RCC 7860 (cell line): ENCODE results near the gene NPDC1.
"Not testable (repeated sequence)": the region's sequence is repeated elsewhere in the genome, so short reads cannot be mapped to it uniquely, and the experiment has no call there.

Source experiments
- DNase-seq: peaks from one replicate; pipeline ENCODE4 v3.0.0-alpha.2; 2015; ENCODE audit warnings: low spot score
- FAIRE-seq: peaks from 2 replicates; lab custom pipeline; 2012; peaks lifted over from hg19 to GRCh38; lab: Jason Lieb, UNC

The NPDC1 gene

DNA sequence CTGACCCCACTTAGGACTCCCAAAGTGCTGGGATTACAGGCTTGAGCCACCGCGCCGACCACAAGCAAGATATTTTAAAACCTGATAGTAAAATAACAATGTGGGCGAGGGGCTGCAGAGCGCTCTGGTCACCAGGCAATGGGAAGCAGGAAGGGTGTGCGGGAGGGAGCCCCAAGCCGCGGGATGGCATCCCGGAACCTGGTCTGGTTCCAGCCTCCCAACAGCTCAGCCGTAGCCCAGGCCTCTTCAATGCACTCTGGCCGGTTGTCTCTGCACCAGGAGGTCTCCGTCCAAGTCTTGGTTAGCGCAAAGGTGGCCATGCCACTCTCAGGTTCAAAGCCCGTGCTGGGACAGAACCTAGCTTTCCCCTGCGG lies 30.6 kb upstream of the NPDC1 start:
- FAIRE-seq (no peak), DNase-seq (no peak)

DNA sequence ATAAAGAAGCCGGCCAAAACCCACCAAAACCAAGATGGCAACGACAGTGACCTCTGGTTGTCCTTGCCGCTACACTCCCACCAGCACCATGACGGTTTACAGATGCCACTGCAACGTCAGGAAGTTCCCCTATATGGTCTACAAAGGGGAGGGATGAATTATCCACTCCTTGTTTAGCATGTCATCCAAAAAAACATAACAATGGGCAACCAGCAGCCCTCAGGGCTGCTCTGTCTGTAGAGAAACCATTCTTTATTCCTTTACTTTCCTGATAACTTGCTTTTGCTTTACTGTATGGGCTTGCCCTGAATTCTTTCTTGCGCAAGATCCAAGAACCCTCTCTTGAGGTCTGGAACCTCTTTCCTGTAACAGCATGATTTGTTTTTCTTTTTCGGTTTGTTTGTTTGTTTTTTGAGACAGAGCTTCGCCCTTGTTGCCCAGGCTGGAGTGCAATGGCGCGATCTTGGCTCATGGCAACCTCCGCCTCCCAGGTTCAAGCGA lies 29.3 kb upstream of the NPDC1 start:
- DNase-seq: no peak
- no peak for FAIRE-seq

DNA sequence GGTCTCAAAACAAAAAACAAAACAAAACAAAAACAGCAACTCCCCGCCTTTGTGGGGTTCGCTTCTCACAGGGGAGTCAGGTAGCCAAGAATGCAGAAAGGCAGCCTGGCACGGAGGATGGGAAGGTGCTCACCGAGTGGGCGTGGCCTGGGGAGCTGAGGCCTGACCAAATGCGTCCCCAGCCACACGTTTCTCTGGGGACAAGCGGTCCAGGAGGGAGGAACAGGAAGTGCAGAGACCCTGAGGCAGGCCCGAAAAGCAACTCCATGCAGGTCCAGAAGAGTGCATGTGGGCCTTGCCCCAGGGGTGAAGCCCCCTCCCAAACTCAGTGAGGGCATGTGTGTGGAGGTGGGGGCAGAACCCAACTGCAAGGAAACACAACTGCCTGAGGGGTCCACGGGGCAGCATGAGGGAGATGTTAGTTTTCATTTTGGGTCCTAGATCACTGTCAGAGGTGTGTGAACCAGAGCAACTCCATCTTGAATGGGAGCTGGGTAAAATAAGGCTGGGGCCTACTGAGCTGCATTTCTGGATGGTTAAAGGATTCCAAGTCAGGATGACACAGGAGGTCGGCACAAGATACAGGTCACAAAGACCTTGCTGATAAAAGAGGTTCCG lies 28.8 kb upstream of the NPDC1 start:
- FAIRE-seq (no peak), DNase-seq (no peak)

DNA sequence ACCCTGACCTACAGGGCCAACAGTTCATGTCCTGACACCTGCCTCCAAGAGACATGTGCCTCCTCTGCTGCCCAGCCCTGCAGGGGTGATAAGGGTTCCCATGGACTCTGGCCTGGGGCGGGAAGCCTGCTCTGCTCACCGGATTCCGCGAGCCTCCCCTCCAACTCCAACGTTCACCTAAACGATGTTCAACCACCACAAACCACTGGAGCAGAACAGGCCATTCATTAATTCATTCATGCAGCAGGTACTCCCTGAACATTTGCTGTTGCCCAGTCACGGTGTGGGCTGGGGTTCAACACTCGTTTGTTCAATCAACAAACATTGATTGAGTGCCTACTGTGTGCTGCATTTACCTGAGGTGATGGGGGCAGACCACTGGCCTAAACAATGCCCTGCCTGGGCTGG lies 28.0 kb upstream of the NPDC1 start:
- FAIRE-seq (no peak), DNase-seq (no peak)

DNA sequence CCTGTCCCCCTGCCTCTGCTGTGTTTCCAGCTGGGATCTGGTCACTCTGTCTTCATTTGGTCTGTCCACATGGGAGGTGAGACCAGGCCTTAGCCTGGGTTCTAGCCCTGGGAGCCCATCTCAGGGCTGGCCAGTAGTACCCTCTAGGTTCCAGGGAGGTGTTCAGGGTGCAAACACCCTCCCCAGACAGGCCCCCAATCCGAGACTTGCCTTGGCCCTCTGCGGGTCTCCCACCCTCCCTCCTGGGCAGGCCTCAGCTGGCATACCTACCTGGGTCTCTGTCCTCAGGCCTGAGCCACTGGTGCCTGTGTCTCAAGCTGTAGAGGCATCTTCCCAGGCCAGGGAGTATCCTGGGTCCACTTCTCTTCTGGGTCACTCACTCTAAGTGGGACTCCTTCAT lies 25.3 kb upstream of the NPDC1 start:
- DNase-seq (no peak), FAIRE-seq (no peak)

DNA sequence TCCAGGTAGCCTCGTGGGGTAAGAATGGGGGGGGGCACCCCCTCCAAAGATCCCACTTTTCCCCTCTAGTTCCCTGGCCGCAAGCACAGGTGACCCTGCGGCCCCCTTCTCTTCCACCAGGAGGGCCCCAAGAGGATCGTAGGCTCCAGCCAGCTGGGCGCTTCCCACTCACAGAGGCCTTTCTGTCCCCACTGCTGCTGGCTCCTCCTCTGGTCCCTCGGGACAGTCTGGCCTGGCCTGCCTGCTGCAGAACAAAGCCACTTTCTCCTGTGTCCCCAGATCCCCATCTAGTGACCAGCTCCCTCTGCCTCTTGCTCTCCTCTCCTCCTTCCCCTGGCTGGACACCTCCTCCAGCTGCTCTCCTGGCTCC lies 24.9 kb upstream of the NPDC1 start:
- FAIRE-seq (no peak), DNase-seq (peak; percentile 11)

DNA sequence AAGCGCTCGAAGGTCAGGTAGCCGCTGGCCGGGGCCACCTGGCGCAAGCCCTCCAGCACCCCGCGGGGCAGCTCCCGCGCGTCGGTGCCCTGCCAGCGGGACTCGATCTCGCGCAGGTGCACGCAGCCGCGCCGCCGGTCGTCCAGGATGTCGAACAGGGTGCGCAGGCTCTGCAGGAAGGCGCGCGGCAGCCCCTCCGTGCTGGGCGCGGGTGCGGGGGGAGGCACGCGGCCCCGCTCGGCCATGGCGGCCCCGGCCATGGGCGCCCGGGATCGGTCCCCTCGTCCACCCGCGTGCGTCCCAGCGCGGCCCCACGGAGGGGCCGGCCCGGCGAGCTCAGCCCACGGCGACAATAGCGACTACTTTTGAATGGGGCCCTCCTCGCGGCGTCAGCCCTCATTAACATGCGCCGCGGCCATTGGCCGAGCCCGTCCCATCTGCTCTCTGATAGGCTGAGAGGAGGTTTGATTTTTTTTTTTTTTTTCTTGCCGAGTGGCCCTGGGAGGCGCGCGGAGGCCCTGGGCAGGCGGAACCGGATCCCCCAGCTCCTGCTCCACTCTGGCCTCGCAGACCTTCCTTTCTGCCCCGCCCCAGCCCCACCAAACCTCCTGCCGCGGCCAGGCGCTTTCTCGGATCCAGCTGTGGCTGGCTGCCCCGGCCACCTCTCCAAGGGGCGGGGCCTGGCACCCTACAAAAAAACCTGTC lies 24.4 kb upstream of the NPDC1 start, which contains the start of gene SAPCD2:
SAPCD2 (minus strand) TSS at position 357 of the 705 bp plus-strand sequence; CDS start at position 260, 97 bp downstream.
- FAIRE-seq (peak; percentile 88), DNase-seq (peak; percentile 85)

DNA sequence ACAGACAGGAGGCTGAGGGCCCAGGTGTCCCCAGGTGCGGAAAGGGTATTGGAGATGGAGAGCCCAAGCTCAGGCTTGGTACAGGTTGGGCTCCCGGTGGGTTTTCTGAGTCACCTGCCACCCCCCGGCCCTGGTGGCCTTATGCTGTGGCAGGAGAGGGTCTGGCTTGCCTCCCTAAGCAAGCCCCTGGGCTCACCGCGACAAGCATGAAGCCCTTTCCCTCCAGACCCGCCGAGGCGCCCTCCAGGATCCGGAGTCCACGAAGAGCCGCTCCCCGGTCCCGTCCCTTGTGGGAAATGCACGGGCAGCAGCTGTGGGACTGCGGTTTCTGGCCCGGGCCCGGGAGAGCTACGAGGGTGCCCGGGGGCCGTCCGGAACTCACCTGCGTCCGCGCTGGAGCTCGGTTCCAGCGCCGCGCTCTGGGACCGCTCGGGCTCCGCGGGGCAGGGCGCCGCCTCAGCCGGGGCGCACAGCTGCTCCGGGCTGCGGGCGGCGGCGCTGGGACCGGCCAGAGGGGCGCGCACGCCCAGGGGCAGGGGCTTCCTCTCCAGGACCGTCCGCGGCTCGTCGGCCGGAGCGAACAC lies 23.6 kb upstream of the NPDC1 start:
- DNase-seq (no peak), FAIRE-seq (no peak)

DNA sequence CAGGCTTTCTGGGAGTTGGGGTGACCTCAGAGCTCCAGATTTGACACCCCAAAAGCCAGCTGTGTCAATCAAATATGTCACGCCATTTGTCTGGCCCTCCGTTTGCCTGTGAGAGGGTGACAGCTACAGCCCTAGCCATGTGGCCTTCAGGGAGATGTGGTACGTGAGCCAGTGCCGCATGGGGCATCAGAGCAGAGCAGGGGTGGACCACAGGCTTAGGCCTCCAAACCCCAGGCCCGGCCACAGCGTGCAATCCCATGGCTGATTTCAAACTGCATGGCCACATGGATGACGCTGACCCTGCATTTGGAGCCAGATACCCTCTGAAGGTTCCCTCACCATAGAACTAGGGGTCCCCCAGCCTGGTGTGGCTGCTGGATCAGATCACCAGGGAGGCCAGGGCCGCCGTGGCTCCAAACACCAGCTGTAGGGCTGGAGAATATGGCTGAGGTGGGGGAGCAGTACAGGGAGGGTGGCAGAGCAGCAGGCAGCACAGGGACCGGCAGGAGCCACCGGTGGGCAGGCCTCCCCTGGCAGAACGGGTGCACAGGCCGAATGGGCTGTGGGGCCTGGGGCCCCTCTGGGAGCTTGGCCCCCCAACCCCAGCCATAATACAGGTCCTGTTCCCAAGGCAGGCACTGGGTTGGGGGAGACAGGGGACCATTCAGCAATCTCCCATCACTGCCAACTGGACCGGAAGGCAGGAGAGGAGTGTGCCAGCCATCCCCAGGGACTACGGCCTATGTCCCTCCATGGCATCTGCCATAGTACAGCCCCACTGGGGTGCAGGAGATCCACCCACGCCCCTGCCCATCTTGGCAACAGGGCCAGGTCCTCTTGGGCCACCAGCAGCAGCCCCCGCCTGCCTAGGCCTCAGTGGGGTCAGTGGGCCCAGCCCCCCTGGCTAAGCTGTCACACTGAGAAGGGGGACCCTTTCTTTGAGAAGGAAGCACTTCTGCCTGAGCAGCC lies 22.8 kb upstream of the NPDC1 start:
- DNase-seq (no peak), FAIRE-seq (no peak)

DNA sequence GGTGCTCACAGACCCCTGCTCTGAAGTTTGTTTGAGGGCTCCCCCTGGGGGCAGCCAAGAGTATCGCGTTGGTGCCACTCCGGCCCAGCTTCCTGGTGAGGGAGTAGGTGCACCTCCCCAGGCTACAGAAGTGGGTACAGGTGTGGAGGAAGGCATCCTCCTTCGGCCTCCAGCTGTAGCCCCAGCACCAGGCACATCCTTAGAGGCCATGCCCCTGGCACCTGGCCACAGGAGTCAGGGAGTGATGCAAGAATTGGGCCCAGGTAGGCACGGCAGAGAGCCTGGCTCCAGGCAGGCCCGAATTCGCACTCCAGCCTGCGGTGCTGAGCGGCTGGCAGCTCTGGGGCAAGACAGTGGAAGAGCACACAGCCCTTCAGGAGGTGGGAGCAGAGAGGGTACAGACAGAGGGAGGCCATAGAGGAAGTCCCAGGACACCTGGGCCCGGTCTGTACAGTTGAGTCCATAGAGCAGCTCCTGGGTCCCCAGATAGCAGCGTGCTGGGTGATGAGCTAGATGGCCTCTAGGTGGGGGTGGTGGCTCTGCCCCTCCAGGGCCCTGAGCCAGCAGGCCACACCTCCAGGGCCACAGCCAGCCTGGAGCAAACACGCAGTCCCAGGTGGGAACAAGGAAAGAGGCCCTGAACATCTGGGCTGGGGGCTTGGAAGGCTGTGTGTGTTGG lies 22.0 kb upstream of the NPDC1 start:
- FAIRE-seq (no peak), DNase-seq (peak; percentile 66)

DNA sequence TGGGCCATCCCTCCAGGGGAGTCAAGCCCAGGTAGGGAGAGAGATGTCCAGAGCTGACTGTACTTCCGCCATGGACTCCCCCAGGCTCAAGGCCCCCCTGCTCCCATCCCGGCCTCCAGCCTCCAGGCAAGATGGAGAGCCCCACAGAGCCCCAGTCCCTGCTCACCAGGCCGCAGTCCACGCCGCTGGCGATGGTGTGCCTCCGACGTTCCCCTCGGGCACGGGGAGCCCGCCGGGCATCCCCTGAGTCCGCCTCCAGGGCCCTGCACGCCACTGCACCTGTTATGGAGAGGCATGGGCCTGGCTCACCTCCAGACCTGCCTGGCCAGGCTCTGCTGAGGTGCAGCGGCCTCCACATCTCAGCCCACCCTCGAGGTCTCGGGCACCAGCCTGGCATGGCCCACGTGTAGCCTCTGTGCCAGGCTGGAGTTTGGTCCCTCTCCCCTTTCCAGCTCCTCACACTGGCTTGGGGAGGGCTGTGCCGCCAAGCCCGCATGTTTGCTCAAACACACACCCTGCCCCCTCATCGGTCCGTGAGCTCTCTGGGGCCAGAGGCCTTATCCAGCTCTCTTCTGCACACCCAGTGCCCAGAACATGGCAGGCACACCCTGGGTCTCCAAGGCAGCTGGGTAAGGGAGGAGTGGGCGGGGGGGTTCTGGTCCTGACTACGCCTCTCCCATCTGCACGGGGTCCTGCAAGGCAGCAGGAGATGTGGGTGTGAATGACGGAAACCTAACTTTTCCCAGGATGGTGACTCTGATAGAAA lies 20.3 kb upstream of the NPDC1 start:
- DNase-seq (no peak), FAIRE-seq (no peak)

DNA sequence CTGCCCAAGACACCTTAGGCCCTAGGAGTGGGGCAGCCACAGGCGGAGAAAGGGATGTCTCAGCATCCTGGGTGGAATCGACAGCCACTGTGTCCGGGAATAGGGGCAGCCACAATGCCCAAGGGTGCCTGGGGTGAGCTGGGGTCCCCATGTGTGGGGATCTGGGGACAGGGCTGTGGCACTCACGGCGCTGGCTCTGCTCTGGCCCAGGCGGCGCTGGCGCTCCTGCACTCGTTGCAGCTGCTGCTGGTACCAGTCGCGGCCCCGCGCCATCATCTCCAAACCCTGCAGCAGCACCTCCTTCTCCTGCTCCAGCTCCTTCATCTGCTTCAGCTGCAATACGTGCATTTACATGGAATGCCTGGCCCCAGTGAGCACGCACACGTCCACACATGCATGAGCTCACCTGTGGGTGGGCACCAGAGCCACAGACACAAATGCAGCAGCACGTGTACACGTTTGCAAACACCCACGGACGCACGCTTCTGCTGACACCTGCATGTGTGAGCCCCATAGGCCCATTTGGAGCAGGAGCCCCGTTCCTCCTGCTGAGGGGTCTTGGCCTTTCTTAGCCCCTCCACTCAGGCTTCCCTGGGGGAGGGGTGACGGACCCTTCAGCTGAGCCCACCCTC lies 19.5 kb upstream of the NPDC1 start:
- no peak for DNase-seq
- no peak for FAIRE-seq

DNA sequence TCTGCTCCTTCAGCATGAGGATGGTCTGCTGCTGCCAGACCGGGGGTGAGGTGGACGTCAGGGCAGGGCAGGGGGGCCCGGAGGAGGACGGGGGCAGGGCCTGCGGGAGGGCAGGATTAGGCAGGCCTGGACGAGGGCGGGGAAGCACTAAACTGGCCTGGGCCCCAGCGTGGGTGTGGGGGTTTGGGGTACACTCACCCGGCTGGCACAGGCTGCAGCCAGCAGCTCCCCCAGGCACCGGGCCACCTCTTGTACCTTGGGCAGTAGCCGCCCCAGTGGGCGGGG lies 18.8 kb upstream of the NPDC1 start:
- DNase-seq (no peak), FAIRE-seq (no peak)

DNA sequence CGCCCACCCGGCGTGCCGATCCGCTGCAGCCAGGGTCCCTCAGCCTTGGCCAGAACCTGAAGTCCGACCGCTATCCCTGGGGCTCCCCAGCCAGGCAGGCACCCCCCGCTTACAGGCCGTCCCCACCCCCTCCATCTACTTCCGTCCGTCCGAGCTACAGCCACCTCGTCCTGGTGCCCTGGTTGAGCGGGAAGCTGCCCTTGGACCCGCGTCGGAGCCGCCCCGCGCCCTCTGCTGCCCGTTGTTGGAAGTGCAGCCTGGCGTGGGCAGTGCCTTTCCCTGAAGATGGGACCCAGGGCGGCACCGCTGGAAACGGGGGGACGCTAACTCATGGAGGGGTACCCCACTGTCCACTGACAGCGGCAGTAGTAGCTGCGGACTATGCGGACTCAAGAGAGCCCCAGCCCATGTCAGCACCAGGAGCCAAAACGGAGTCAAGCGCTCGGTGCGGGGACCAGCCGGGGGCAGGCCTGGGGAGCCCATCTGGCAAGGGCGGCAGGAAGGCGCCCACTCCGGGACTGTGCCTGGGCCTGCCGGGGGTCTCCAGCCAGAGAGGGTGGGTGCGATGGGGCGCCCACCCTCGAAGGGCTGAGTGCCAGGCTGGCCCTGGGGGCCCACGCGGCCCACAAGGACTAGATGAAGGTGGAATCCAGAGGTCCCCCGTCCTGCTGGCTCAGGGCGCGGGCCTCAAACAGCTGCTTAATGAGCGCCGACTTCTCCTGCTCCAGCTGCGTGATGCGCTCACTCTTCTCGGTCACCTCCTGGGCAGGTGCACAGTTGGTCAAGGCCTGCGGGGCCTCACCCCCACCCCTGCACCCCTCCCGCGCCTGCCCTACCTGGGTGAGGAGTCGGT lies 18.3 kb upstream of the NPDC1 start:
- DNase-seq (peak; percentile 18), FAIRE-seq (no peak)

DNA sequence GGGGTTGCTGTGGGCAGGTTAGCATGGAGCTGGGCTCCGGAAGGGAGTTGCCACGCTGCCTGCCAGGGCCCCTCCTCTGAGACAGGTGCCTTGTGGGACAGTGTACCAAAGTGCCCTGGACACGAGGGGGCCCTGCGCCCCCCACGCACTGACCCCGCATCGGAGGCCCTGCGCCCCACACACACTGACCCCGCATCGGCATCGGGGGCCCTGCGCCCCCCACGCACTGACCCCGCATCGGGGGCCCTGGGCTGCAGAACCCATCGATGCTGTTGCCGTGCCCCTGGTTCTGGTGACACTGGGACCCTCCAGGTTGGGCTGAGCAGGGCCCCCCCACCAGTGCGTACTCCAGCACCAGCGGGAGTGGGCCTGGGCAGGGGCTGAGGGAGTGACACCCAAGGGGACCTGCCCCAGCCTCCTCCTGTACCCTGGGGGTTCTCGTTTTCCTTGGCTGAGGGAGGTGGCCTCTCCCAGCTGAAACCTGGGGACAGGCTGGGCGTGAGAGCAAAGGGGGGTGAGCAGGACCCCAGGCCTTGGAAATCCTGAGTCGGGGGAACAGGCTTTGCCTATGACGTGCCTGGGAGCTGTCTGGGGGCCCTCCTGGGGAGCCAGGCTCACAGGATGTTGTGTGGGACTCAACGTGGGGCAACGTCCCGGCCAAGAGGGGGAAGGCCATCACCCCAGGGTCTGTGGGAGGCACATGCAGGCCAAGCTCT lies 17.5 kb upstream of the NPDC1 start:
- FAIRE-seq (no peak), DNase-seq (no peak)

DNA sequence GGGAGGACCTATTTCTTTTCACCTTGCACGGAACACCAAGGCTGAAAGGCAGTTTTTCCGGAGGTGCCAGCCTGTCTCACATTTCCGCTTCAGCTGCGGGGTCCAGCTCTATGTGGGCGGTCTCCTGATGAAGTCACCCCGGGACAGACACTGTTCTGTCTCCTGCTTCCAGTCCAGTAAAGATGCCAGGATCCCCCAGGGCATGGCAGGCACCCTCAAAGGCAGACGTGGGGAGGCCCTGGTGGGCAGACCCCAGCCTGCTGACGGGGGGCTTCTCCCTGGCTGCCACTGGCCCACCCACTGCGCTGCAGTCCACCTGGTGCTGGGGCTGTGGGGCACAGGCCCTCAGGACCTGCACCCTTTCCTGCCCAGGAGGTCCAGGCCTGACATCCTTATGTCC lies 16.8 kb upstream of the NPDC1 start:
- FAIRE-seq, DNase-seq: not testable (repeated sequence)

DNA sequence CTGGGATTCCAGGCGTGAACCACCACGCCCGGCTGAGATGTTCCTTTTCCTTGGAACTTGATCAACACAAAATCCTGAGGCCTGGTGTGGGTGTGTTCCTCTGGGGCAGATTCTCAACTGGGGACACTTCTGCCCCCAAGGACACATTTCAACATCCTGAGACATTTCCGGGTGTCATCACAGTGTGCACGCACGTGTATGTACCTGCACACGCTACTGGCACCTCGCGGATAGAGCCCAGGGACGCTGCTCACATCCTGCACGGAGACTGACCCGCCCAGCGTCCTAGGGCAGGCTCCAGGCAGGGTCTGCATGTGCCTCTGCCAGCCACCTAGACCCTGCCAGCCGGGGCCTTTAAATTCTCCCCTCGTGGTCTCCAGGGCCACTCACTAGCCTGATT lies 16.4 kb upstream of the NPDC1 start:
- no peak for FAIRE-seq
- DNase-seq: no peak
